Mesodermal cell (in vitro differentiated cells): Measurements from ENCODE around the gene FBXO9.

ENCODE experiments used
- H3K27ac ChIP-seq: 2 replicates; pipeline ENCODE4 v1.7.0; 2013; ENCODE audit warnings: mild to moderate bottlenecking, low read depth, low read length, moderate library complexity; ENCODE audit not compliant: severe bottlenecking
- H3K36me3 ChIP-seq: 2 replicates; pipeline ENCODE4 v1.7.1; 2013; ENCODE audit warnings: mild to moderate bottlenecking, low read length, moderate library complexity; ENCODE audit not compliant: control insufficient read depth, insufficient read depth
- H3K4me1 ChIP-seq: one replicate; pipeline ENCODE4 v1.7.1; 2013; ENCODE audit warnings: mild to moderate bottlenecking, low read length; ENCODE audit not compliant: insufficient read depth, control insufficient read depth, poor library complexity, severe bottlenecking
- H3K4me3 ChIP-seq: 2 replicates; pipeline ENCODE4 v1.7.0; 2013; ENCODE audit warnings: low read length, control low read depth, mild to moderate bottlenecking; ENCODE audit not compliant: insufficient read depth, poor library complexity, severe bottlenecking; ENCODE audit errors: extremely low read depth
- H3K9me3 ChIP-seq: 2 replicates; pipeline ENCODE4 v1.7.1; 2013; ENCODE audit warnings: mild to moderate bottlenecking, low read length, moderate library complexity; ENCODE audit not compliant: control insufficient read depth
- WGBS, 2 experiments: methylation state at CpG; one replicate each; pipeline ENCODE4 v1.1.5; 2013; ENCODE audit warnings: missing lambda C conversion rate in 2 of 2; ENCODE audit not compliant: insufficient coverage in 2 of 2; 5-methylcytosine and 5-hydroxymethylcytosine counted together

Gene FBXO9

GRCh38 chr6:53112871-53113270 is 47.7 kb downstream of the FBXO9 start:
- Histone ChIP-seq H3K4me3 (no peak overlapping the region), H3K9me3 (peaks cover 8% of the 10 kb centered on the region), H3K36me3 (no peaks in the 10 kb centered on the region), H3K4me1 (no peaks in the 10 kb centered on the region), H3K27ac (no peak overlapping the region)
- WGBS, 2 experiments = 100% methylated on average over 1 of the region's 1 CpG; no CpG with 5 or more reads in 1 of the 2 experiments

GRCh38 chr6:53113742-53114141 is 48.5 kb downstream of the FBXO9 start:
- Histone ChIP-seq H3K4me3 (no peak overlapping the region), H3K9me3 (peaks cover 8% of the 10 kb centered on the region), H3K27ac (no peak overlapping the region), H3K36me3 (no peaks in the 10 kb centered on the region), H3K4me1 (no peaks in the 10 kb centered on the region)
- 60% methylated on average over 3 of the region's 4 CpGs; no CpG with 5 or more reads in 1 of the 2 experiments for whole genome bisulfite sequencing, 2 experiments

GRCh38 chr6:53115113-53115512 is 49.9 kb downstream of the FBXO9 start:
- WGBS, 2 experiments = 100% methylated on average over 1 of the region's 1 CpG; no CpG with 5 or more reads in 1 of the 2 experiments
- Histone ChIP-seq H3K9me3 (peaks cover 8% of the 10 kb centered on the region), H3K27ac (no peak overlapping the region), H3K36me3 (no peaks in the 10 kb centered on the region), H3K4me1 (peaks cover 7% of the 10 kb centered on the region), H3K4me3 (no peak overlapping the region)

- no peaks in the 10 kb centered on the region for H3K36me3 ChIP-seq
- peaks cover 7% of the 10 kb centered on the region for H3K4me1 ChIP-seq
- no peak overlapping the region for H3K27ac ChIP-seq
- WGBS, 2 experiments = 94 to 100% methylated on average over 2 of the region's 2 CpGs
- H3K4me3 ChIP-seq = no peak overlapping the region
- peaks cover 8% of the 10 kb centered on the region for H3K9me3 ChIP-seq
Observed at GRCh38 chr6:53115741-53116140, 50.5 kb downstream of the FBXO9 start.

GRCh38 chr6:53119349-53119748 is 54.1 kb downstream of the FBXO9 start:
- H3K36me3 ChIP-seq = no peaks in the 10 kb centered on the region
- peak overlapping the region; percentile 32 for H3K27ac ChIP-seq
- no peak overlapping the region for H3K4me3 ChIP-seq
- peaks cover 8% of the 10 kb centered on the region for H3K9me3 ChIP-seq
- 80 to 100% methylated on average over 1 of the region's 1 CpG for WGBS, 2 experiments
- peaks cover 7% of the 10 kb centered on the region for H3K4me1 ChIP-seq

- 24 to 50% methylated on average over 2 to 3 of the region's 4 CpGs for whole genome bisulfite sequencing, 2 experiments
- H3K9me3 ChIP-seq = peaks cover 7% of the 10 kb centered on the region
- H3K36me3 ChIP-seq = no peaks in the 10 kb centered on the region
- peaks cover 7% of the 10 kb centered on the region for H3K4me1 ChIP-seq
- peak overlapping the region; percentile 32 for H3K27ac ChIP-seq
- H3K4me3 ChIP-seq = no peak overlapping the region
Observed at GRCh38 chr6:53119772-53120409, 54.7 kb downstream of the FBXO9 start.

- 92 to 100% methylated on average over 5 to 6 of the region's 10 CpGs for WGBS, 2 experiments
- no peak overlapping the region for H3K4me3 ChIP-seq
- H3K36me3 ChIP-seq = no peaks in the 10 kb centered on the region
- H3K4me1 ChIP-seq = peaks cover 5% of the 10 kb centered on the region
- H3K27ac ChIP-seq = no peak overlapping the region
- no peaks in the 10 kb centered on the region for H3K9me3 ChIP-seq
Observed at GRCh38 chr6:53124131-53124800, 59.1 kb downstream of the FBXO9 start.

- Histone ChIP-seq H3K4me3 (no peak overlapping the region), H3K9me3 (no peaks in the 10 kb centered on the region), H3K4me1 (no peaks in the 10 kb centered on the region), H3K27ac (no peak overlapping the region), H3K36me3 (no peaks in the 10 kb centered on the region)
- WGBS, 2 experiments = 71 to 100% methylated on average over 1 to 2 of the region's 4 CpGs
Observed at GRCh38 chr6:53125276-53125675, 60.1 kb downstream of the FBXO9 start.

- Histone ChIP-seq H3K9me3 (no peaks in the 10 kb centered on the region), H3K36me3 (no peaks in the 10 kb centered on the region), H3K4me3 (no peak overlapping the region), H3K27ac (no peak overlapping the region), H3K4me1 (no peaks in the 10 kb centered on the region)
- 90 to 100% methylated on average over 2 to 5 of the region's 5 CpGs for WGBS, 2 experiments
Observed at GRCh38 chr6:53128842-53129241, 63.6 kb downstream of the FBXO9 start.

GRCh38 chr6:53130569-53131290 is 65.5 kb downstream of the FBXO9 start:
- Histone ChIP-seq H3K4me3 (no peak overlapping the region), H3K4me1 (no peaks in the 10 kb centered on the region), H3K9me3 (no peaks in the 10 kb centered on the region), H3K27ac (no peak overlapping the region), H3K36me3 (no peaks in the 10 kb centered on the region)
- 89% methylated on average over 4 to 6 of the region's 6 CpGs for WGBS, 2 experiments
